K562 (cell line): ENCODE results near the gene MSH3. TPM values are rescaled to one million over a fixed set of nuclear protein-coding genes. Genes with fewer than 3 reads are reported as not detected.

Source experiments
- ATAC-seq: fragments of 200-7000 bp; cut with Tn5 transposase; 3 replicates; pipeline ENCODE4 v1.9.1; 2020; ENCODE audit warnings: moderate library complexity
- BruUV-seq: library from RNA; stranded (reverse); fragments of 400-500 nt; replicated peaks from 2 replicates; lab custom pipeline; 2021; lab: Mats Ljungman, UMichigan
- CTCF ChIA-PET: fragments of 300-600 bp; formaldehyde crosslinking; extraction: SDS; loops from one replicate; lab custom pipeline; 2021; ENCODE audit warnings: low intra/inter-chr PET ratio; lab: Yijun Ruan, JAX
- POLR2A ChIA-PET: fragments of 300-600, 350-650 bp; sonication (Branson Sonifier 250); formaldehyde crosslinking; extraction: SDS; loops from one replicate; lab custom pipeline; 2021; ENCODE audit warnings: antibody characterized with exemption, inconsistent platforms; lab: Yijun Ruan, JAX
- DNase-seq, 4 experiments: peaks; one replicate each; pipeline versions ENCODE4 v3.0.0 to v3.0.0-alpha.2; 2011 to 2018; ENCODE audit warnings: low spot score in 3 of 4, mixed read lengths in 3 of 4; ENCODE audit errors: extremely low read depth in 1 of 4
- FAIRE-seq: peaks from 2 replicates; lab custom pipeline; 2011; peaks lifted over from hg19 to GRCh38; lab: Jason Lieb, UNC
- H2AFZ ChIP-seq: 2 replicates; pipeline ENCODE4 v1.6.0; 2011; ENCODE audit warnings: low read depth, low read length, control low read depth, inconsistent platforms
- H3K27ac ChIP-seq: fragments of 200-600 bp; 3 replicates; pipeline ENCODE4 v1.8.0; 2011; ENCODE audit warnings: low read depth, mild to moderate bottlenecking, control low read depth, inconsistent platforms, low read length, moderate library complexity, mixed read lengths; ENCODE audit errors: extremely low read depth
- H3K27me3 ChIP-seq, 2 experiments: fragments of 300-600 bp in 1 of 2; 2 replicates in 1 of 2; 3 replicates in 1 of 2; pipeline versions ENCODE4 v1.6.0 to v1.8.0; 2011; ENCODE audit warnings: inconsistent platforms in 2 of 2, low read length in 2 of 2, mild to moderate bottlenecking in 1 of 2, mixed read lengths in 1 of 2, moderate library complexity in 1 of 2; ENCODE audit not compliant: control insufficient read depth in 2 of 2, insufficient read depth in 2 of 2
- H3K36me3 ChIP-seq: fragments of 300-600 bp; 3 replicates; pipeline ENCODE4 v1.8.0; 2011; ENCODE audit warnings: mild to moderate bottlenecking, low read length, inconsistent platforms; ENCODE audit not compliant: control insufficient read depth, insufficient read depth
- H3K4me1 ChIP-seq, 2 experiments: fragments of 200-600 bp in 1 of 2; replicated peaks in 1 of 2; 2 replicates in 1 of 2; 3 replicates in 1 of 2; pipeline versions ENCODE4 v1.5.1 to v1.8.0; 2011; ENCODE audit warnings: inconsistent platforms in 2 of 2, low read length in 2 of 2, mild to moderate bottlenecking in 1 of 2, mixed read lengths in 1 of 2, moderate library complexity in 1 of 2; ENCODE audit not compliant: control insufficient read depth in 2 of 2, insufficient read depth in 2 of 2
- H3K4me2 ChIP-seq: 2 replicates; pipeline ENCODE4 v1.6.1; 2011; ENCODE audit warnings: low read length, control low read depth, inconsistent platforms, mixed read lengths; ENCODE audit not compliant: insufficient read depth
- H3K4me3 ChIP-seq: fragments of 200-600 bp; sonication (generic), shearing (Covaris generic); 2 replicates; pipeline ENCODE4 v1.5.1; 2016; ENCODE audit warnings: control low read depth, inconsistent platforms
- H3K79me2 ChIP-seq: fragments of 200-600 bp; 3 replicates; pipeline ENCODE4 v1.8.0; 2011; ENCODE audit warnings: low read length, inconsistent platforms; ENCODE audit not compliant: control insufficient read depth, insufficient read depth
- H3K9ac ChIP-seq, 2 experiments: 2 replicates each; pipeline versions ENCODE4 v1.6.0 to v1.6.1; 2011; ENCODE audit warnings: low read depth in 2 of 2, low read length in 2 of 2, control low read depth in 1 of 2, inconsistent platforms in 1 of 2, mild to moderate bottlenecking in 1 of 2, mixed read lengths in 1 of 2; ENCODE audit not compliant: insufficient read depth in 1 of 2
- H3K9me1 ChIP-seq: one replicate; pipeline ENCODE4 v1.6.0; 2011; ENCODE audit warnings: inconsistent platforms, mild to moderate bottlenecking, low read length, moderate library complexity; ENCODE audit not compliant: control insufficient read depth, insufficient read depth
- H3K9me3 ChIP-seq: replicated peaks from 2 replicates; pipeline ENCODE4 v1.5.1; 2011; ENCODE audit warnings: low read depth, low read length, inconsistent platforms; ENCODE audit not compliant: control insufficient read depth, insufficient read depth
- H4K20me1 ChIP-seq: replicated peaks from 2 replicates; pipeline ENCODE4 v1.6.1; 2011; ENCODE audit warnings: low read length, inconsistent platforms, mixed read lengths; ENCODE audit not compliant: control insufficient read depth, insufficient read depth
- BHLHE40 ChIP-seq: IDR thresholded peaks from 2 replicates; pipeline ENCODE4 v1.6.1; 2011; ENCODE audit warnings: low read length, improper control_type of control experiment
- HNRNPUL1 ChIP-seq: fragments of 200-400 bp; formaldehyde crosslinking; IDR thresholded peaks from 2 replicates; pipeline ENCODE4 v1.6.1; 2017; ENCODE audit warnings: low read length
- MNT ChIP-seq, 2 experiments: fragments of 450-650 bp; conservative IDR thresholded peaks; 2 replicates each; pipeline ENCODE4 v1.6.1; 2017; ENCODE audit warnings: mild to moderate bottlenecking in 2 of 2, moderate library complexity in 2 of 2
- RBM22 ChIP-seq: fragments of 200-400 bp; formaldehyde crosslinking; IDR thresholded peaks from 2 replicates; pipeline ENCODE4 v1.6.1; 2018; ENCODE audit warnings: low read length, low read depth; ENCODE audit not compliant: poor library complexity, severe bottlenecking
- TAF15 ChIP-seq: fragments of 200-400 bp; formaldehyde crosslinking; IDR thresholded peaks from 2 replicates; pipeline ENCODE4 v1.6.1; 2017; ENCODE audit warnings: mild to moderate bottlenecking, low read depth, low read length, moderate library complexity
- whole genome bisulfite sequencing: fragments of 100-300 bp; shearing (Covaris generic); methylation state at CpG from one replicate; pipeline ENCODE4 v1.1.6; 2016; ENCODE audit warnings: low coverage, mixed read lengths; ENCODE audit not compliant: insufficient coverage; ENCODE audit errors: missing lambda C conversion rate; 5-methylcytosine and 5-hydroxymethylcytosine counted together
- in situ Hi-C: fragments of 300-500 bp; cut with MboI; formaldehyde crosslinking; loops from 4 replicates; pipeline ENCODE4 v1.15.0; 2018; ENCODE audit warnings: inconsistent platforms, mixed read lengths
- intact Hi-C: fragments of 100-400 bp; cut with micrococcal nuclease; formaldehyde crosslinking; loops from 2 replicates; pipeline ENCODE4 v1.14.2; 2022
- polyA plus RNA-seq, 8 experiments: library from polyadenylated mRNA; depleted of rRNA in 4 of 8; stranded (reverse) in 5 of 8; unstranded in 3 of 8; fragments of >200 nt; fragmentation: Nextera tagmentation in 2 of 8; fragmentation: Illumina TruSeq in 1 of 8; extraction: Ambion mirVana in 2 of 8; extraction: Trizol in 1 of 8; gene quantifications; 2 replicates each; pipeline versions ENCODE4 v1.2.1 to v1.2.3, GENCODE V29; 2011 to 2014; ENCODE audit warnings: inconsistent platforms in 1 of 8, missing spikeins in 1 of 8
- total RNA-seq, 7 experiments: library from RNA; depleted of rRNA in 6 of 7; stranded (reverse); fragments of >200 nt in 6 of 7; fragmentation: Illumina TruSeq in 2 of 7; extraction: Trizol in 2 of 7; gene quantifications; 2 replicates each; pipeline versions ENCODE4 v1.2.1 to v1.2.3, GENCODE V29; 2011 to 2021; ENCODE audit warnings: low replicate concordance in 1 of 7

MSH3 gene
- total and polyA plus RNA-seq, 9 of the 15 experiments (the other 6 are each of a cell fraction or from before 2014, with no cell fraction given) = 3.9 to 17.2 (median 13.2) TPM

DNA sequence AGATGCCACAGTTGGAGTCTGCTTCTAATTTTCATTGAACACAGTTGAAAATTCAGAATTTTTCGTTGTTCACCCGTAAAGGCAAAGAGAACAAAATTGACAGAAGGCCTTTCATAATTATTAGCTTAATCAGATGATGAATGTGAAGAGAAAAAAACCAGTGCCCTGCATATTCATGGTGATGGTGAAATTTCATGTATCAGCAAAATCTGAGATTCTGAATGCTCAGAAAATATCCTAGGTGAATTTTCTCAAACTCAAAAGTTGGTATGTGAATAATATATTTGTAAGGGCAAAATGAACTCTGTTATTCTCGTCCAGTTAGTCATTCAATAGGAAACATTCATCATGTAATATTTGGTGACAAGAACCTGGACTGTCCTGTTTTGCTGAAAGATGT is 136.2 kb downstream of the MSH3 start (continued):
- TF ChIP-seq TAF15 (no peak), HNRNPUL1 (no peak)

GRCh38 chr5:80793354-80793753 is 138.9 kb downstream of the MSH3 start:
- Histone ChIP-seq H3K27ac (no peak overlapping the region), H3K79me2 (no peaks in the 10 kb centered on the region), H3K27me3 (no peaks in the 10 kb centered on the region), H3K9ac (no peak overlapping the region), H3K36me3 (peaks cover 22% of the 10 kb centered on the region; the same call in 1 of the 3 replicates), H2AFZ (no peak overlapping the region), H3K4me2 (no peak overlapping the region), H3K4me3 (no peak overlapping the region), H3K4me1 (peaks cover 0 to 3% of the 10 kb centered on the region in 2 experiments; a peak in 2 of 5 replicates), H3K9me3 (no peaks in the 10 kb centered on the region), H3K9me1 (no peaks in the 10 kb centered on the region), H4K20me1 (no peaks in the 10 kb centered on the region)
- CTCF ChIA-PET = no interaction called here
- FAIRE-seq (no peak), DNase-seq (no peak), ATAC-seq (no peak)
- no TSS peak for BruUV-seq
- POLR2A ChIA-PET = no interaction called here
- in situ Hi-C loops (no loop called here), intact Hi-C loops (no loop called here)
- WGBS = 30% methylated on average over 1 of the region's 1 CpG
- TF ChIP-seq MNT (conservative IDR thresholded peaks at IDR 0.05) = no peak
- TF ChIP-seq BHLHE40 = no peak
- no peak for TF ChIP-seq RBM22
